Gastroesophageal sphincter (tissue), 3 donors: Measurements from ENCODE around the gene NKAIN1.

Source experiments
- CTCF ChIP-seq, 4 experiments: fragments of 200-600 bp in 2 of 4; fragments of 450-650 bp in 2 of 4; sonication (generic) in 1 of 4; IDR thresholded peaks; one replicate each; pipeline ENCODE4 v1.5.1; 2017 to 2019; ENCODE audit warnings: antibody characterized with exemption in 4 of 4, mild to moderate bottlenecking in 2 of 4, moderate library complexity in 2 of 4
- EP300 ChIP-seq: sonication (generic); formaldehyde crosslinking; IDR thresholded peaks from one replicate; pipeline ENCODE4 v1.6.1; 2017; ENCODE audit warnings: antibody characterized with exemption, mild to moderate bottlenecking
- POLR2AphosphoS5 ChIP-seq: sonication (generic); formaldehyde crosslinking; IDR thresholded peaks from one replicate; pipeline ENCODE4 v1.6.1; 2017; ENCODE audit warnings: antibody characterized with exemption

GRCh38 chr1:31198150-31198549 is 41.5 kb downstream of the NKAIN1 start:
- TF ChIP-seq CTCF (IDR thresholded peaks at IDR 0.05): no peak
- TF ChIP-seq EP300: no peak
- TF ChIP-seq POLR2AphosphoS5: no peak
